ENCODE measurements around the gene UBASH3B.

UBASH3B gene

DNA sequence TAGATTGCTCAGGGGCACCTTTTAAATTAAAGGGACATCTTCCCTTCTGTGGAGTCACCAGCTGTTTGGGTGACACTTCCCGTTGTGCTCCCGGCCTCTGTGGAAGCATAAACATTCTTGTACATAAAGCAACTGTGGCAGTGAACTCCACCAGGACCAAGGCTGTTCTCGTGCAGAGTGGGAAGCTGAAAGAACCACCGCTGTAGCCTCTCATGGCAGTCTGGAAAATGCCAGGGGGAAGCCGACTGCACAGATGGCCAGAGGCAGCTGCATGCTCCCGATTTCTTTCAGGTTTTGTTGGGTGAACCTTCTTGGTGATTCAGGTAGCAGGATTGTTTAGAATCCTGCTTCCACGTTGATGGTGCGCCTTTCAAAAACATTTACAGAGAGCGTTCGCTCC, 10.3 kb downstream of the UBASH3B start:
- TF ChIP-seq, protein P1, sequence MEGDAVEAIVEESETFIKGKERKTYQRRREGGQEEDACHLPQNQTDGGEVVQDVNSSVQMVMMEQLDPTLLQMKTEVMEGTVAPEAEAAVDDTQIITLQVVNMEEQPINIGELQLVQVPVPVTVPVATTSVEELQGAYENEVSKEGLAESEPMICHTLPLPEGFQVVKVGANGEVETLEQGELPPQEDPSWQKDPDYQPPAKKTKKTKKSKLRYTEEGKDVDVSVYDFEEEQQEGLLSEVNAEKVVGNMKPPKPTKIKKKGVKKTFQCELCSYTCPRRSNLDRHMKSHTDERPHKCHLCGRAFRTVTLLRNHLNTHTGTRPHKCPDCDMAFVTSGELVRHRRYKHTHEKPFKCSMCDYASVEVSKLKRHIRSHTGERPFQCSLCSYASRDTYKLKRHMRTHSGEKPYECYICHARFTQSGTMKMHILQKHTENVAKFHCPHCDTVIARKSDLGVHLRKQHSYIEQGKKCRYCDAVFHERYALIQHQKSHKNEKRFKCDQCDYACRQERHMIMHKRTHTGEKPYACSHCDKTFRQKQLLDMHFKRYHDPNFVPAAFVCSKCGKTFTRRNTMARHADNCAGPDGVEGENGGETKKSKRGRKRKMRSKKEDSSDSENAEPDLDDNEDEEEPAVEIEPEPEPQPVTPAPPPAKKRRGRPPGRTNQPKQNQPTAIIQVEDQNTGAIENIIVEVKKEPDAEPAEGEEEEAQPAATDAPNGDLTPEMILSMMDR (IDR thresholded peaks at IDR 0.05; ENCODE audit: low read depth, low read length, missing control alignments), result no peak
- no peak overlapping the region for H3K4me3 ChIP-seq (ENCODE audit: low read depth, low read length)
- DNase-seq (ENCODE audit: low read depth), result no peak

DNA sequence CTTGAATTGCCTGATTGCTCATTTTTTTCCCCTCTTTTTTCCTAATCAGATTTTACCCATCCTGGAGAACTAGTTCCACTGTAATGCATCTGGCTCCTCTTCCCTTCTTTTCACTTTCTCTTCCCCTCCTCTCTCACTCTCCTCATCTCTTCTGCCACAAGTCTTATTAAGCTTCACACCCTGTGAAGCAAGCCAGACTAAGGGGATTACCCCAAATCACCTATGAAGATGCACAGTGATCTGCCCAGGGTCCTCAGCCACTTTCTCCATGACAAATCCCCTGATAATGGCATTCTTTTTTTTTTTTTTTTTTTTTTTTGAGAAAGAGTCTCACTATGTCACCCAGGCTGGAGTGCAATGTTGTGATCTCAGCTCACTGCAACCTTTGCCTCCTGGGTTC, 11.2 kb downstream of the UBASH3B start:
- no peak for DNase-seq (ENCODE audit: low read depth)
- TF ChIP-seq, protein P1 (IDR thresholded peaks at IDR 0.05; ENCODE audit: low read depth, low read length, missing control alignments), result no peak
- H3K4me3 ChIP-seq (ENCODE audit: low read depth, low read length), result no peak overlapping the region

DNA sequence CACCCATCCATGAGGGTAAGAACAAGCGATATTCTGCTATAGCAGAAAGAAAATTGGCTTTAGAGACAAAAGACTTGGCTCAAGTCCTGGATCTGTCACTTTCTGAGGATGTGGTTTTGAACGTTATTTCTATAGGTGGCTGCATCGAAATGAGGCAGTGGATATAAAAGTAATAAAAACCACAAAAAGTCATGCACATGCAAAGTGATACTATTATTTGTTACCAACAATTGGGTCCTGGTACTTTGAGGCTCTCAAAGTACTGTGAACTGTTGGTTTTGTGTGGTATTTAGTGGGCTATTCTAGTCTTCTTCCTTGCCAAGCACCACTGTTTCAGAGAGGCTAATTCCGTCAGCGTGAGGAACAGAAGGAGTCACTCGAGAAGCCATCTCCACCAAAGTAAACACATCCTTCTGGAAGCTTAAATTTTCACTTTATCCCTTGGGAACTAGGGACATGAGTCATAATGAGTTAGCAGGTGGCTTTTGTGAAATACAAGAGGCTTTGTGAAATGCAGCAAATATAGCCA, 13.1 kb downstream of the UBASH3B start:
- no peak for DNase-seq (ENCODE audit: low read depth)
- TF ChIP-seq, protein P1 (IDR thresholded peaks at IDR 0.05; ENCODE audit: low read depth, low read length, missing control alignments), result no peak
- no peak overlapping the region for H3K4me3 ChIP-seq (ENCODE audit: low read depth, low read length)

DNA sequence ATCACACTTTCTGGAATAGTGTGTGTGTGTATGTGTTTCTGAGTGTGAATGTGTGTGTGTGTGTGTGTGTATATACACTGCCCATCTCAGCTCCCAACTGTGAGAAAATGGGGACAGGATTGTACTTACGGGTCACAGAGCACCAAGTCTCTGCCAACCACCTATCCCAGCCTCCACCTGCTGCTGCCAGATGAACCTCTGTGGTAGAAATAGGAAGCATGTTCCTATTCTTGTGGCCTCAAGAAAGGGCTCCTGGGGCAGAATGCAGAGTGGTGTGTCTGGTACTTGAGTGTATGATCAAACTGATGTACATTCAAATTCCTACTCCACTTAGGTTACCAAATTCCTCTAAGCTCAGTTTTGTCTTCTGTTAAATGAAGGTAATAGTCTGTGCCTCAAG, 14.6 kb downstream of the UBASH3B start:
- TF ChIP-seq, protein P1 (IDR thresholded peaks at IDR 0.05; ENCODE audit: low read depth, low read length, missing control alignments), result no peak
- no peak for DNase-seq (ENCODE audit: low read depth)
- H3K4me3 ChIP-seq (ENCODE audit: low read depth, low read length), result no peak overlapping the region

DNA sequence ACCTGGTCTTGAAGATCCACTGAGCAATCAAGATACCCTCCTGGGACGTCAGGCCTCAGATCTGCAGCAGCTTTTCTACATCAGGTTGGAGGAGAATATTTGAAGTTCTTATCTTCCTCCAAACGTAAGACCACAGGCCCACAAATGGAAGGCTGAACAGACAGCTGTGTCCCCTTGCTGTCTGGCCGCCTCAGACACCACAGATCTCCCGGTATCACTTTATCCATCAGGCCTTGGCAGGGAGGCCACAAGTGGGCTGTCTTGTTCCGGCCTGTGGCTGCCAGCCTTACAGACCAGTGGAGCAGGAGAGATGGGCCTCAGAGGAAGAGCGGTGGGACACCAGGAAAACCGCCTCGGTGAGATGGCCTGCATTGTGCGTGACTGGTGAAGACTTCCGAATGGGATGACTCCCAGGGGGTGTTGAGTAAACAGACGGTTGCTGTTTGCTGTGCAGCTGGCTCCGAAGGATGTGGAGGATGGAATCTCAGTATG, 15.9 kb downstream of the UBASH3B start:
- H3K4me3 ChIP-seq (ENCODE audit: low read depth, low read length), result no peak overlapping the region
- DNase-seq (ENCODE audit: low read depth), result no peak
- TF ChIP-seq, protein P1 (IDR thresholded peaks at IDR 0.05; ENCODE audit: low read depth, low read length, missing control alignments), result no peak

DNA sequence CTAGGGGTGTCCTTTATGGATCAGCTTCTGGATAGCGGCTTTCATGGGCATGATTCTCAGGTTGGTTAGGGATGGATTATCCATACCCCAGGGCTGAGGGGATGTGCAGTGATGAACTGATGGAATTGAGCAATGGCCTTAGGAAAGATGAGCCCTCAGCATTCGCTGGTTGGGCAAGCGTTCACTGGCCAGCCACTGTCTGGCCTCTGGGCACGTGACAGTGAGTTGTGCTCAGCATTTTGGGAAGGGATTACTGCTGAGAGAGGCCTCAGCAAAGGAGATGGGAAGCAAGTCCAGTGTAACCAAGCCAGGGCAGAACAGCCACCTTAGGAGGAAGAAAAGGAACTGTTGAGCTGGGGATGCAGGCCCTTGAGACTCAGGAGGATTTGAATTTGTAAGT, 17.4 kb downstream of the UBASH3B start:
- DNase-seq (ENCODE audit: low read depth), result no peak
- TF ChIP-seq, protein P1 (IDR thresholded peaks at IDR 0.05; ENCODE audit: low read depth, low read length, missing control alignments), result no peak
- H3K4me3 ChIP-seq (ENCODE audit: low read depth, low read length), result no peak overlapping the region

DNA sequence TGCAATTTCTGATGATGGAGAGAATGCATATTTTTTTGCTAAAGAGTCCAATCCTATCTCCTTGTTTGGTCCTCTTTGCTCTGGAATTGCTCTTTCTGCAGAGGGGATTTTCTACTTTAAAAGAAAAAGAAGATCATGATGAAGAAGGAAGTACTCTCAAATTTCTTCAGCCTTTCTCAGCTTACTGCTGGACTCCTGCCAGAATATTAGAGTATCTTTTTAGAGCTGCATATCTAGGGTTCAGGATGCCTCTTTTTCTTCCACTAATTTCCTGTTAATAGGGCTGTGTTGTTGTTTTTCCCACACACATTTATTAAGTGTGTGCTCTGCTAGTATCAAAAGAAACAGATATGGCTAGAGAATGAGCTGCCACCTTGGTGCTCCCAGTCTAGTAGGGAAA, 18.2 kb downstream of the UBASH3B start:
- TF ChIP-seq, protein P1 (IDR thresholded peaks at IDR 0.05; ENCODE audit: low read depth, low read length, missing control alignments), result no peak
- no peak for DNase-seq (ENCODE audit: low read depth)
- no peak overlapping the region for H3K4me3 ChIP-seq (ENCODE audit: low read depth, low read length)

All from GM12864 (cell line).